Measurements from ENCODE around the gene EXOSC1. TPM values are rescaled to one million over a fixed set of nuclear protein-coding genes. Genes with fewer than 3 reads are reported as not detected.

EXOSC1 gene
- total and polyA plus RNA-seq, 2 of the 13 experiments (the other 11 are each of a cell fraction or from before 2014, with no cell fraction given) = 36.3 to 39.9 TPM

DNA sequence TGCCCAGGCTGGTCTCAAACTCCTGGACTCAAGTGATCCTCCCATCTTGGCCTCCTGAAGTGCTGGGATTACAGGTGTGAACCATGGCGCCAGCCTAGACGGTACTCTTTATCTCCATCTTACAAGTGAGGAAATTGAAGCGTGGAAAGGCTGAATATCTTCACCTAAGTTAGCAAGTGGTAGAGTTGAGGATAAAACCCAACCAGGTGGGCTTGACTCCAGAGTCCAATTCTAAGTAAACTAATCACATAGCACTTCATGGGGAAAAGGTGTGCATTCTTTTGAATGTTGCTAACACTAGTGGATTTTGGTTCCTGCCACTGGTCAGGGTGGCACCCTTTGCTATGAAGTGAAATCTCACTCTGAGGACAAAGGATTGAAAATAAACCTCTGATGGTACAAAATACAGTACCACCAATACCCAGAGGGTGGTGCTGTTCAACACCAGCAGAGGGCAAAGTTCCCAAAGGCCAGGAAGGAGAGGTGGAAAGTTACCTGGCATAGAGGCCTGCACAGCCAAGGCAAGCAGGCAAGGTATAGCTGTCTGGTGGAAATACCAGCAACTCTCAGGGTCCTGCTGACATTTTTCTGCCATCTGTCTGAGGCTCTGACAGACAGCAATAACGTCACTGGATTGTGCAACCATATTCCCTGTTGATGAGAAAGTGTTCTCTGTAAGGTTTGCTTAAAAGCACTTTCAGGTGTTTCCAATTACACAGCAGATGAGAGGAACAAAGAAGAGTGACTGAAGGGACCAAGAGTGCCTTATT lies 17.7 kb upstream of the EXOSC1 start (continued):
- TF ChIP-seq SAP130 (CRISPR knock-in tag; IDR thresholded peaks at IDR 0.05; ENCODE audit: low read depth) (peak; percentile 74), CBX5 (CRISPR knock-in tag; IDR thresholded peaks at IDR 0.05; ENCODE audit: borderline replicate concordance) (peak; percentile 58; the same call in 1 of the 2 replicates), ZNF816 (CRISPR knock-in tag; IDR thresholded peaks at IDR 0.05; ENCODE audit: borderline replicate concordance) (no peak), ZMYM4 (CRISPR knock-in tag; IDR thresholded peaks at IDR 0.05) (0 out of 2 replicates have a peak, but pooled peaks have one; percentile 48), NONO (IDR thresholded peaks at IDR 0.05) (no peak), NONO (CRISPR knock-in tag; conservative IDR thresholded peaks at IDR 0.05) (0 out of 2 replicates have a peak, but pooled peaks have one; percentile 26), PHF8 (CRISPR knock-in tag; IDR thresholded peaks at IDR 0.05) (peak; percentile 38; the same call in 1 of the 2 replicates), ZNF619 (CRISPR knock-in tag; IDR thresholded peaks at IDR 0.05) (0 out of 2 replicates have a peak, but pooled peaks have one; percentile 45), BRCA1 (CRISPR knock-in tag; IDR thresholded peaks at IDR 0.05) (no peak), ZSCAN9 (CRISPR knock-in tag; IDR thresholded peaks at IDR 0.05; ENCODE audit: borderline replicate concordance) (no peak), HNF4A (CRISPR knock-in tag; IDR thresholded peaks at IDR 0.05) (peak; percentile 88), ZGPAT (CRISPR knock-in tag; IDR thresholded peaks at IDR 0.05) (0 out of 2 replicates have a peak, but pooled peaks have one; percentile 46), AGO1 (IDR thresholded peaks at IDR 0.05; ENCODE audit: low read depth, low read length, poor library complexity, severe bottlenecking) (no peak), ZBTB34 (CRISPR knock-in tag; IDR thresholded peaks at IDR 0.05) (0 out of 2 replicates have a peak, but pooled peaks have one; percentile 46), MED1 (CRISPR knock-in tag; IDR thresholded peaks at IDR 0.05) (peak; percentile 42; the same call in 1 of the 2 replicates), REL (CRISPR knock-in tag; conservative IDR thresholded peaks at IDR 0.05) (no peak), GATAD2A (CRISPR knock-in tag; IDR thresholded peaks at IDR 0.05) (peak; percentile 59; the same call in 1 of the 2 replicates), HNF4G (IDR thresholded peaks at IDR 0.05; ENCODE audit: borderline replicate concordance, low read depth, low read length) (peak; percentile 94), HNF4G (CRISPR knock-in tag; IDR thresholded peaks at IDR 0.05; ENCODE audit: borderline replicate concordance, low read depth) (no peak), YEATS4 (CRISPR knock-in tag; IDR thresholded peaks at IDR 0.05; ENCODE audit: borderline replicate concordance) (no peak)
- TF ChIP-seq, protein P1, sequence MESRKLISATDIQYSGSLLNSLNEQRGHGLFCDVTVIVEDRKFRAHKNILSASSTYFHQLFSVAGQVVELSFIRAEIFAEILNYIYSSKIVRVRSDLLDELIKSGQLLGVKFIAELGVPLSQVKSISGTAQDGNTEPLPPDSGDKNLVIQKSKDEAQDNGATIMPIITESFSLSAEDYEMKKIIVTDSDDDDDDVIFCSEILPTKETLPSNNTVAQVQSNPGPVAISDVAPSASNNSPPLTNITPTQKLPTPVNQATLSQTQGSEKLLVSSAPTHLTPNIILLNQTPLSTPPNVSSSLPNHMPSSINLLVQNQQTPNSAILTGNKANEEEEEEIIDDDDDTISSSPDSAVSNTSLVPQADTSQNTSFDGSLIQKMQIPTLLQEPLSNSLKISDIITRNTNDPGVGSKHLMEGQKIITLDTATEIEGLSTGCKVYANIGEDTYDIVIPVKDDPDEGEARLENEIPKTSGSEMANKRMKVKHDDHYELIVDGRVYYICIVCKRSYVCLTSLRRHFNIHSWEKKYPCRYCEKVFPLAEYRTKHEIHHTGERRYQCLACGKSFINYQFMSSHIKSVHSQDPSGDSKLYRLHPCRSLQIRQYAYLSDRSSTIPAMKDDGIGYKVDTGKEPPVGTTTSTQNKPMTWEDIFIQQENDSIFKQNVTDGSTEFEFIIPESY (CRISPR knock-in tag; IDR thresholded peaks at IDR 0.05) = 0 out of 2 replicates have a peak, but pooled peaks have one; percentile 11
- TF ChIP-seq, protein P2, sequence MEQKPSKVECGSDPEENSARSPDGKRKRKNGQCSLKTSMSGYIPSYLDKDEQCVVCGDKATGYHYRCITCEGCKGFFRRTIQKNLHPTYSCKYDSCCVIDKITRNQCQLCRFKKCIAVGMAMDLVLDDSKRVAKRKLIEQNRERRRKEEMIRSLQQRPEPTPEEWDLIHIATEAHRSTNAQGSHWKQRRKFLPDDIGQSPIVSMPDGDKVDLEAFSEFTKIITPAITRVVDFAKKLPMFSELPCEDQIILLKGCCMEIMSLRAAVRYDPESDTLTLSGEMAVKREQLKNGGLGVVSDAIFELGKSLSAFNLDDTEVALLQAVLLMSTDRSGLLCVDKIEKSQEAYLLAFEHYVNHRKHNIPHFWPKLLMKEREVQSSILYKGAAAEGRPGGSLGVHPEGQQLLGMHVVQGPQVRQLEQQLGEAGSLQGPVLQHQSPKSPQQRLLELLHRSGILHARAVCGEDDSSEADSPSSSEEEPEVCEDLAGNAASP (CRISPR knock-in tag; IDR thresholded peaks at IDR 0.05; ENCODE audit: borderline replicate concordance) = no peak
- TF ChIP-seq, protein P3, sequence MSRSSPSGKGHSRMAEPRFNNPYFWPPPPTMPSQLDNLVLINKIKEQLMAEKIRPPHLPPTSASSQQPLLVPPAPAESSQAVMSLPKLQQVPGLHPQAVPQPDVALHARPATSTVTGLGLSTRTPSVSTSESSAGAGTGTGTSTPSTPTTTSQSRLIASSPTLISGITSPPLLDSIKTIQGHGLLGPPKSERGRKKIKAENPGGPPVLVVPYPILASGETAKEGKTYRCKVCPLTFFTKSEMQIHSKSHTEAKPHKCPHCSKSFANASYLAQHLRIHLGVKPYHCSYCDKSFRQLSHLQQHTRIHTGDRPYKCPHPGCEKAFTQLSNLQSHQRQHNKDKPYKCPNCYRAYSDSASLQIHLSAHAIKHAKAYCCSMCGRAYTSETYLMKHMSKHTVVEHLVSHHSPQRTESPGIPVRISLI (CRISPR knock-in tag; IDR thresholded peaks at IDR 0.05; ENCODE audit: borderline replicate concordance) = no peak

All from HepG2 (cell line).